GM23248 (cell line): ENCODE results near the gene DAND5.

Experiments used
- EZH2 ChIP-seq: fragments of 200-600 bp; sonication (generic); IDR thresholded peaks from 2 replicates; pipeline ENCODE4 v1.6.1; 2018; ENCODE audit warnings: antibody characterized with exemption, mild to moderate bottlenecking; ENCODE audit not compliant: insufficient read depth, poor library complexity, severe bottlenecking
- EZH2phosphoT487 ChIP-seq: fragments of 200-600 bp; sonication (generic); IDR thresholded peaks from 2 replicates; pipeline ENCODE4 v1.6.1; 2018; ENCODE audit warnings: antibody characterized with exemption, moderate library complexity, mild to moderate bottlenecking, low read depth; ENCODE audit not compliant: insufficient read depth

DNA sequence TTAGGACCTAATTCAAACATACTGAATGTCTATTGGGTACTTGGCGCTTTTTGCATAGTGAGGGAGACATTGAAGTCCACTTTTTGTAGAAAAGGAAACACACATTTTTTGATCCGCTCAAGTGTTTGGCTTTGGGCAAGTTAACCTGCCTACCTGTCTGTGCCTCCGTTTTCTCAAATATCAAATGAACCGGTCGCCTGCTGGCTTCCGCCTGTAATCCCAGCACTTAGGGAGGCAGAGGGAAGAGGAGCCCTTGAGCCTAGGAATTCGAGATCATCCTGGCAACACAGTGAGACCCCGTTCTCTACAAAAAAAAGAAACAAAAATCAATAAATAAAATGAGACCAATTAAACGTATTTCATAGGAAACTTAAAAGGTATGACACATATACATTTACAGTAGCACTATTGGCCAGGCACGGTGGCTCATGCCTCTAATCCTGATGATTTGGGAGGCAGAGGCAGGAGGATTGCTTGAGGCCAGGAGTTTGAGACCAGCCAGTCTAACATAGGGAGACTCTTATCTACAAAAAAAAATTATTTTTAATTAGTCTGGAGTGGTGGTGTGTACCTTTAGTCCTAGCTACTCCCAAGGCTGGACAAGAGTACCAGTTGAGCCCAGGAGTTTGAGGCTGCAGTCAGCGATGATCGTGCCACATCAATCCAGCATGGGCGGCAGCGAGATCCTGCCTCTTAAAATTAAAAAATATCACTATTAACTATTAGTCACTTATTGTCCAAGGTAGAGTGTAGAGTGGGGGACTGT, 22.5 kb upstream of the DAND5 start:
- TF ChIP-seq EZH2 = no peak
- no peak for TF ChIP-seq EZH2phosphoT487
